AML-193 (cell line): ENCODE measurements around the gene MTMR3.

Experiments used
- DNase-seq, 2 experiments: peaks; one replicate each; lab custom pipeline; 2025; lab: John Stamatoyannopoulos, UW

The MTMR3 gene

DNA sequence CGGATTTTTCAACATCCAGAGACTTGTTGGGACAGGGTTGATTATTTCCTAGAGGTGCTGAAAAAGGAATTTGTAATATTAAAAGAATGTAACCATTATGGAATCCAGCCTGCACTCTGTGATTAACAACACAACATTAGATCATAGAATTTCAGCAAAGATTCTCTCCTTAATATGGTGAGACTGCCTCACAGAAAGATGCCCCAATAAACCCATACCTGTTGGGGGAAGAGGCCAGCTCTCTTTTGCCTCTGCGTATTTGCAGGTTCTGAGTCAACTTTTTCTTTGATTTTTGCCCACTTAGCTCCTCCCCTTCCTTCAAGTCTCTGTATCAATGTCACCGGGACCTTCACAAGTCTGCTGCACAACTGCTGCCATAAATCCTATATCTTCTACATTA, 12.4 kb upstream of the MTMR3 start:
- no peak for DNase-seq

DNA sequence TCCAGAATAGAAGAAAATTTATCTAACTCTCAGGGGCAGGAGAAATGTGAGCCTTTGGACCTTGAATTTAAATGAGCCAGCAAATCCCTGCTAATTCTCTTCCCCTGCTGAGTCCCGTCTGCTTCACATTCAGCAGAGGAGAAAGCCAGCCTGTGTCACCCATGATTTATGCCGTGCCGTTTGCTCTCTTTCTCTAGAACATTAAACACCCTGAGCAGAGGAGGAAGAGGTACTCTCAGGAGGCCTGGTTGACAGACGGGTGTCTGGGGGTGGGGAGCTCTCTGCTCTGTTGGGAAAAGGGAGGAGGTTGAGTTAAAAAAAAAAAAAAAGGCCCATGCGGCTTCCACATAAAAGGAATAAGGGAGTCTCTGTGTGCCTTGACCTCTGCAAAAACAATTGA, 11.3 kb upstream of the MTMR3 start:
- DNase-seq, result no peak

GRCh38 chr22:29872144-29872893, 10.7 kb upstream of the MTMR3 start:
- DNase-seq, result no peak

- peak; percentile 16 to 17 for DNase-seq
Observed at GRCh38 chr22:29872989-29873388, 10.0 kb upstream of the MTMR3 start.

- DNase-seq, result no peak
Observed at GRCh38 chr22:29873943-29874342, 9.0 kb upstream of the MTMR3 start.

GRCh38 chr22:29877620-29878019, 5.4 kb upstream of the MTMR3 start:
- no peak for DNase-seq

DNA sequence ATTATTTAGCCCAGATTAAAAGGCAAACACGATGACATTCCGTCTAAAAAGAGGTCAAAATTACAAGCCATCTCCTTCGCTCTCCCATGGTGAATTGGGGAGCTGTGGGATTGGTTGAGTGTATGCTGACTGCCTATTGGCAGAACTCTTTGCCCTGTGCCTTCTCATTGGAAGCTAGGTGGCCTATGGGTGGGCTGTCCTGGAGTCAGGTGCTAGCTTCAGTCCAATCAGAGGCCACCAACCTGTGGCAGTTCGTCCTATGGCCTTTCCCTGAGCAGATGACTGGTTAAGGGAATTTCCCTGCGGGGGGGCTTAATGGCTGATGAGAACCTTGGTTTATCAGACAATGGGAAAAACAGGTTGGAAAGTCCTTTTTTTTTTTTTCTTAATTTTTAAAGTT, 3.2 kb upstream of the MTMR3 start:
- DNase-seq, result no peak

GRCh38 chr22:29882716-29883044, 294 bp upstream of the MTMR3 start:
- DNase-seq, result no peak

DNA sequence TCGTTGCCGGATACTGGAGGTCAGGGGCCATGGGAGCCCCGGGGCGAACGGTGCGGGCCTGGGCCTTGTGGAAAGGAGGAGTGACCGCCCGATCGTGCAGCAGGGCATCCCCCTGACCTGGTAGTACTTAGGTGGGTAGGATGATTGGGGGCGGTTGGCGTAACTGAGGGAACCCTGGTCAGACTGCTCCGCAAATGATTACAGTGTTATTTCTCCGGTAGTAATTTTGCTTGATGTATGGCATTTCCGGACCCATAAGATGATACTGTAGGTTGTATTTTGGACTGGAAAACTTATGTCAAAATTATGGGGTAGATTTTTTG, 762 bp downstream of the MTMR3 start:
- DNase-seq, result peak in 1 of 2 experiments; percentile 2

DNA sequence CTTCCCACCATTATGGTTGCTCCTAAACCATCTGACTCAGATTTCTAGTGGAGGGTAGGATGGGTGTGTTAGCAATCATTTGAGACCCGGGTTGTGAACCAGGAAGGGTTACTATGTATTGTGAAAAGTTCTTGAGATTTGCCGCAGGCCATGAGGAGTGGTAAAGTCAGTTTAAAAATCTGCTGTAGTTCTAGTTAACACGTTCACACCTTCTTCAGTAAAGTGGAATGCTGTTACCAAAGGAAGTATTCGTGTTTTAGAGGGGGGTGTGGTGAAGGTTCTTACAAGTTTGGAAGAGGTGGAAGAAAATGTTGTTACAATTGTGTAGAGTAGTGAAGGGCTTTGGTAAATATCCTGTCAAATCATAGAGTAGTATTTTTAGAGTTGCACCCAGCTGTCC, 2.6 kb downstream of the MTMR3 start:
- no peak for DNase-seq

GRCh38 chr22:29886596-29886995, 3.6 kb downstream of the MTMR3 start:
- DNase-seq, result peak; percentile 85 to 91

GRCh38 chr22:29887358-29887757, 4.4 kb downstream of the MTMR3 start:
- DNase-seq, result no peak

DNA sequence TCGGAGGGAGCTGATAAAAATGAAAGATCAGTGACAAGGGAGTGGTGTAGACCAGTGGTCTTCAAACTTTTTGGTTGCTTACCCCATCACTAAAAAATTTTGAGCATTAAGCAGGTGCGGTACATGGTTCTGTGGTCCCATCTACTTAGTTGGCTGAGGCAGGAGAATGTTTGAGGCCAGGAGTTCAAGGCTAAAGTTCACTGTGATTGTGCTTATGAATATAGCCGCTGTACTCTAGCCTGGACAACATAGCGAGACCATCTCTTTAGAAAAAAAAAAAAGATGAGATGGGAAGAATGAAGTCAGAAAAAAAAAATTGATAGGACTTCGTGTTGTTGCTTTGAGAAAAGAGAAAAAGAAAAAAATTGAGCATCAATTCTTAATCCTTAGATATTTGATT, 7.8 kb downstream of the MTMR3 start:
- no peak for DNase-seq

DNA sequence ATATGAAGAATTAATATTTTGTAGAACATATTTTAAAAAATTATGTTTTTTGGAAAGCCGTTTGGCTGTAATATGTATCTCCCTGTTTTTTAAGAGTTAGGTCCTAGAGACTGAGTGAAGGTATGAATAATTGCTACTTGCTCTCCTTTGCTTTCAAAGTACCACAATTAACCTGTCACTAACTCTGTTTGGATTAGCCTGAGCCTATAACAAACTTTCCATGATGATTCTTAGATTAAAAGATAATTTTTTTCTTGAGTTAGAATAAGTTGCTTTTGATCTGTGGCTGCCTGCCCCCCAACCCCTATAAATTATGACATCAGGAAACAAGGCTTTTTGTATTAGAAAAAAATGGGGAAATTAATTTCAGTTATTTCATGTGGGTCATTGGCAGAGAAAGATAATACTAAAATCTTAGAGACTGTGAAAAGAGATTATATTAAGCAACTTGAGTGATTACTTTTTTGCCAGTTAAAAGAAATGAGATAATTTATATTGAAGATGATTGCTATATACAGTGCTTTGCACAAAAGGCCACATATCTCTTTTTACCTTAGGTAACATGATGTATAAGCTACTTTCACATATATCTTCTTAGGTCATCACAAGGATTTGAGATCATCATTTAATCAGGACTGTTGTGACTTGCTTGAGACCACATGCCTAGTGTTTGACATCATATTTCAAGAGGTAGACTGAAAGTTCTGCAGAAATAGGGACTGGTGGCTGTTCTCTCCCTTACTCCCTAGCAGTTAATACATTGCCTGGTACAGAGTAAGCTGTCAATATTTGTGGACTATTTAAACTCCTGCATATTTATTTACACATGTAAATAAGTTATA, 9.6 kb downstream of the MTMR3 start:
- DNase-seq, result no peak

DNA sequence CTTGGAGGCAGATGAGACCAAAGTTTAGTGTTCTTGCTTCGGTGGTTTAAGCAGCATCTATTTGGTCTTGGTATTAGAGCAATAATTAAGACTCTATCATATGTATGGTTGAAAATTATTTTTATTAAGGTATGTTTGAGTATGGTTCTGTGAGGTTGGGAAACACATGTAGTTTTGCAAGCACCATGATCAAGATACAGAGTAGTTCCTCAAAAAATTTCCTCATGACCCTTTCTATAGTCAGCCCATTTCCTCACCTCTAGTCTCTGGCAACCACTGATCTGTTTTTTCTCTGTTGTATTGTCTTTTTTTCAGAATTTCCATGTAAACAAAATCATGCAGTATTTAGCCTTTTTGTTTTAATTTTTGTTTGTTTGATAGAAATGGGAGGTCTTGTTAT, 18.4 kb downstream of the MTMR3 start:
- DNase-seq, result peak; percentile 91 to 92

DNA sequence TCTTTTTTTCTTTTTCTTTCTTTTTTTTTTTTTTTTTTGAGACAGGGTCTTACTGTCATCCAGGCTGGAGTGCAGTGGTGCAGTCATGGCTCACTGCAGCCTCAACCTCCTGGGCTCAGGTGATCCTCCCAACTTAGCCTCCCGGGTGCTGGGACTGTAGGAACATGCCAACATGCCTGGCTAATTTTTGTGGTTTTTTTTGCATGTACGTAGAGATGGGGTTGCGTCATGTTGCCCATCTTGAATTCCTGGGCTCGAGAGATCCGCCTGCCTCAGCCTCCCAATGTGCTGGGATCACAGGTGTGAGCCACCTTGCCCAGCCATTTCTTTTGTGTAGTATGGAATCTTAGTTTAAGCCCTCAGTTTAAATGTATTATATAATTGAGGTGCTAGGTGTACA, 20.4 kb downstream of the MTMR3 start:
- no peak for DNase-seq

DNA sequence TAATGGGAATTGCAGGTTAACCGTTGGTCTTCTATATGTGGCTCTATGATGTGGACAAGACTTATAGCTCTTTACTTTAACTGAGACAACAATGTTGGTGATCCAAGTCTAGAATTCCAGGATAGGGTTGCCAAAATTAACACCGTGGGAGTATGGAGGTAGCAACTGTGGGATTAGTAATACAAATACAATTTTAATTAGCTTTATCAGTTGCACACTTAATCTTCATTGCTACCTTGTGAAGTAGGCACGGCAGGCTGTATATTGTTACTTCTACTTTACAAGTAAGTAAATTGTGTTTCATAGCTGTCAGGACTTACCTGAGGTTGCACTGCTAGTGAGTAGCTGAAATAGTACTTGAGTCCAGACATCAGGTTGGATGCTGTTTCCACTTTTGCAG, 21.0 kb downstream of the MTMR3 start:
- no peak for DNase-seq

GRCh38 chr22:29907753-29908515, 25.0 kb downstream of the MTMR3 start:
- peak in 1 of 2 experiments; percentile 7 for DNase-seq

GRCh38 chr22:29912141-29912540, 29.2 kb downstream of the MTMR3 start:
- no peak for DNase-seq

GRCh38 chr22:29912605-29913398, 29.8 kb downstream of the MTMR3 start:
- DNase-seq, result no peak

- DNase-seq, result no peak
Observed at GRCh38 chr22:29914165-29914564, 31.2 kb downstream of the MTMR3 start.

DNA sequence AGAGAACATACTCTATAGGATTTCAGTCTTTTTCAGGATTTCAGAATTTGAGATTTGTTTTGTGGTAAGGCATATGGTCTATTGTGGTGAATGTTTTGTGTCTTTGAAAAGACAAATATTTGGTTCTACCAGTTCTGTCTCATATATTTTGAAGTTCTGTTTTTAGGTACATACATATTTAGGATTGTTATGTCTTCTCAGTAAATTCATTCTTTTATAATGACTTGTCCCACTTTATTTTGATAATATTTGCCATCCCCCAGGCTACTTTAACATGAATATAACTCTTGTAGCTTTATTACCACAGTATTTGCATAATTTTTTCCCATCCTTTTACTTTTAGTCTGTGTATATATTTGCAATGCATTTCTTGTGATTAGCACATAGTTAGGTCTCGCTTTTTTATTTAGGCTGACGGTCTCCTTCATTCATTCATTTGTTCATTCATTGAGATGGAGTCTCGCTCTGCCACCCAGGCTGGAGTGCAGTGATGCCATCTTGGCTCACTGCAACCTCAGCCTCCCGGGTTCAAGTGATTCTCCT, 32.1 kb downstream of the MTMR3 start:
- DNase-seq, result no peak
